Endothelial cell of umbilical vein (primary cell): Measurements from ENCODE around the gene VPS25. TPM values are rescaled to one million over a fixed set of nuclear protein-coding genes. Genes with fewer than 3 reads are reported as not detected.

ENCODE experiments used
- BruUV-seq: library from RNA; stranded (reverse); fragments of 400-500 nt; replicated peaks from 2 replicates; lab custom pipeline; 2021; lab: Mats Ljungman, UMichigan
- CTCF ChIA-PET: fragments of 300-600, 350-600 bp; sonication (Branson Sonifier 250); formaldehyde crosslinking; loops from one replicate; lab custom pipeline; 2021; ENCODE audit warnings: antibody characterized with exemption, inconsistent platforms; lab: Charles Lee
- POLR2A ChIA-PET: fragments of 300-600, 350-600 bp; sonication (Branson Sonifier 250); formaldehyde crosslinking; loops from one replicate; lab custom pipeline; 2021; ENCODE audit warnings: antibody characterized with exemption, inconsistent platforms; lab: Charles Lee
- DNase-seq: peaks from one replicate; pipeline ENCODE4 v3.0.0-alpha.2; 2011; ENCODE audit warnings: low read depth, low spot score
- FAIRE-seq: peaks from 2 replicates; lab custom pipeline; 2011; peaks lifted over from hg19 to GRCh38; lab: Jason Lieb, UNC
- H2AFZ ChIP-seq: 2 replicates; pipeline ENCODE4 v1.6.0; 2012; ENCODE audit warnings: low read depth, low read length, control low read depth, inconsistent platforms
- H3K27ac ChIP-seq: 2 replicates; pipeline ENCODE4 v1.5.1; 2011; ENCODE audit warnings: low read depth, mild to moderate bottlenecking, control low read depth, low read length, moderate library complexity; ENCODE audit not compliant: insufficient read depth
- H3K27me3 ChIP-seq, 2 experiments: 2 replicates each; pipeline versions ENCODE4 v1.6.0 to v1.6.1; 2011; ENCODE audit warnings: low read length in 2 of 2, mixed read lengths in 1 of 2; ENCODE audit not compliant: control insufficient read depth in 2 of 2, insufficient read depth in 2 of 2
- H3K36me3 ChIP-seq, 2 experiments: 2 replicates in 1 of 2; 3 replicates in 1 of 2; pipeline ENCODE4 v1.5.1; 2011; ENCODE audit warnings: low read length in 2 of 2, mild to moderate bottlenecking in 1 of 2, moderate library complexity in 1 of 2; ENCODE audit not compliant: control insufficient read depth in 2 of 2, insufficient read depth in 2 of 2; ENCODE audit errors: extremely low read depth in 1 of 2
- H3K4me1 ChIP-seq: 3 replicates; pipeline ENCODE4 v1.5.1; 2011; ENCODE audit warnings: mild to moderate bottlenecking, low read length; ENCODE audit not compliant: control insufficient read depth, insufficient read depth; ENCODE audit errors: extremely low read depth
- H3K4me2 ChIP-seq: 2 replicates; pipeline ENCODE4 v1.6.1; 2011; ENCODE audit warnings: low read length, control low read depth, mixed read lengths; ENCODE audit not compliant: insufficient read depth
- H3K4me3 ChIP-seq, 3 experiments: fragments of 200-600 bp in 1 of 3; sonication (generic), shearing (Covaris generic) in 1 of 3; replicated peaks in 1 of 3; 2 replicates each; pipeline ENCODE4 v1.5.1; 2011 to 2016; ENCODE audit warnings: control low read depth in 3 of 3, low read length in 3 of 3, mild to moderate bottlenecking in 2 of 3, inconsistent platforms in 1 of 3, low read depth in 1 of 3, moderate library complexity in 1 of 3; ENCODE audit not compliant: insufficient read depth in 1 of 3
- H3K79me2 ChIP-seq: 2 replicates; pipeline ENCODE4 v1.6.0; 2012; ENCODE audit warnings: low read length, inconsistent platforms; ENCODE audit not compliant: control insufficient read depth, insufficient read depth
- H3K9ac ChIP-seq: replicated peaks from 2 replicates; pipeline ENCODE3; 2011; ENCODE audit warnings: low read length, control low read depth; ENCODE audit not compliant: insufficient read depth; ENCODE audit errors: extremely low read depth
- H3K9me1 ChIP-seq: replicated peaks from 3 replicates; pipeline ENCODE4 v1.6.0; 2011; ENCODE audit warnings: mild to moderate bottlenecking, low read length; ENCODE audit not compliant: control insufficient read depth, insufficient read depth; ENCODE audit errors: extremely low read depth
- H3K9me3 ChIP-seq: replicated peaks from 2 replicates; pipeline ENCODE4 v1.5.1; 2012; ENCODE audit warnings: low read length, inconsistent platforms; ENCODE audit not compliant: control insufficient read depth, insufficient read depth
- H4K20me1 ChIP-seq: replicated peaks from 2 replicates; pipeline ENCODE3; 2011; ENCODE audit warnings: mild to moderate bottlenecking, low read length; ENCODE audit not compliant: control insufficient read depth, insufficient read depth; ENCODE audit errors: extremely low read depth
- EZH2 ChIP-seq: IDR thresholded peaks from 2 replicates; pipeline ENCODE4 v1.6.1; 2012; ENCODE audit warnings: borderline replicate concordance, low read depth, mild to moderate bottlenecking, moderate library complexity, low read length, inconsistent platforms; ENCODE audit not compliant: severe bottlenecking
- JUN ChIP-seq: IDR thresholded peaks from 2 replicates; pipeline ENCODE4 v1.6.1; 2011; ENCODE audit warnings: borderline replicate concordance, low read depth; ENCODE audit not compliant: insufficient read length, insufficient read depth
- MAX ChIP-seq: IDR thresholded peaks from 2 replicates; pipeline ENCODE4 v1.6.1; 2011; ENCODE audit not compliant: insufficient read depth, insufficient read length
- MYC ChIP-seq: IDR thresholded peaks from one replicate; pipeline ENCODE4 v1.6.1; 2011; ENCODE audit warnings: mild to moderate bottlenecking, low read depth, low read length
- POLR2A ChIP-seq: IDR thresholded peaks from 2 replicates; pipeline ENCODE4 v1.6.1; 2012; ENCODE audit warnings: low read depth, mild to moderate bottlenecking, control low read depth, low read length
- POLR2AphosphoS5 ChIP-seq: IDR thresholded peaks from 2 replicates; pipeline ENCODE4 v1.6.1; 2012; ENCODE audit warnings: low read depth, mild to moderate bottlenecking, control low read depth, low read length, moderate library complexity; ENCODE audit not compliant: insufficient read depth
- dilution Hi-C: fragments of 300-500 bp; cut with MboI; formaldehyde crosslinking; loops from one replicate; pipeline ENCODE4 v1.15.0; 2019; ENCODE audit warnings: low sequenced_read_pairs; ENCODE audit not compliant: extremely low pct_ligation_motif_present
- intact Hi-C: fragments of 100-400 bp; cut with micrococcal nuclease; formaldehyde crosslinking; loops from one replicate; pipeline ENCODE4 v1.10.0; 2022
- polyA plus RNA-seq, 4 experiments: library from polyadenylated mRNA; depleted of rRNA in 3 of 4; stranded (reverse) in 3 of 4; unstranded in 1 of 4; fragments of >200 nt; gene quantifications; 2 replicates each; pipeline versions ENCODE4 v1.2.1 to v1.2.3, GENCODE V29; 2011 to 2012; ENCODE audit warnings: missing spikeins in 1 of 4
- total RNA-seq: library from RNA; stranded (reverse); gene quantifications from 2 replicates; pipeline ENCODE4 v1.2.3, GENCODE V29; 2021

VPS25 gene
- total and polyA plus RNA-seq, 2 donors (not counting 3 experiments of a cell fraction or from before 2014, with no cell fraction given): 45.0 to 86.8 TPM

- ChIA-PET POLR2A (no interaction called here), CTCF (interaction anchor here (1.0 to 4.2 kb wide), 3 partner anchors 19 to 39 kb away, joined by 3 to 30 read pairs (median 3); partner anchors contain the start of gene VPS25)
- intact Hi-C loops (loop anchor here (1.0 to 5.0 kb wide), 3 partner anchors 19 to 78 kb away; partner anchors contain the start of genes BECN1, CNTD1 and COA3), dilution Hi-C loops (no loop called here)
- peak overlapping the region; percentile 81 for H2AFZ ChIP-seq
- H3K79me2 ChIP-seq: peaks cover 3% of the 10 kb centered on the region
- FAIRE-seq: no peak
- peak overlapping the region; percentile 65 for H3K27ac ChIP-seq
- H3K9me3 ChIP-seq: no peaks in the 10 kb centered on the region
- no peaks in the 10 kb centered on the region for H4K20me1 ChIP-seq
- DNase-seq: no peak
- H3K9ac ChIP-seq: peak overlapping the region; percentile 76
- TF ChIP-seq EZH2 (no peak), POLR2A (peak; percentile 62), JUN (no peak), MAX (peak; percentile 28)
- H3K4me3 ChIP-seq: peak overlapping the region; percentile 43 to 72 (median 53)
- H3K27me3 ChIP-seq: no peaks in the 10 kb centered on the region
- H3K9me1 ChIP-seq: no peaks in the 10 kb centered on the region
- BruUV-seq: TSS peak; percentile 50
- peaks cover 10% of the 10 kb centered on the region for H3K4me1 ChIP-seq
- H3K4me2 ChIP-seq: peak overlapping the region; percentile 57
- no peaks in the 10 kb centered on the region for H3K36me3 ChIP-seq
Observed at GRCh38 chr17:42744283-42744805, 28.9 kb upstream of the VPS25 start.

- peak; percentile 52 for TF ChIP-seq POLR2AphosphoS5
- peak; percentile 71 for TF ChIP-seq MAX
- TF ChIP-seq MYC: no peak
- no peak for TF ChIP-seq EZH2
- peak; percentile 58 for TF ChIP-seq POLR2A
- no TSS peak for BruUV-seq
- POLR2A ChIA-PET: no interaction called here
Observed at GRCh38 chr17:42744806-42745617, 28.2 kb upstream of the VPS25 start, which contains the start of gene EZH1. Gene EZH1 (minus strand): TSS chr17:42745040. CDS start chr17:42728941, 16,099 bp downstream.

More at GRCh38 chr17:42744806-42745617, 28.2 kb upstream of the VPS25 start, which contains the start of gene EZH1:
- Histone ChIP-seq H3K9me1 (no peaks in the 10 kb centered on the region), H2AFZ (peak within 1 kb of the TSS; percentile 97), H4K20me1 (no peaks in the 10 kb centered on the region), H3K27me3 (no peaks in the 10 kb centered on the region), H3K36me3 (no peaks in the 10 kb centered on the region), H3K4me1 (peaks cover 10% of the 10 kb centered on the region), H3K79me2 (peaks cover 3% of the 10 kb centered on the region), H3K4me2 (peak within 1 kb of the TSS; percentile 57), H3K9ac (peak within 1 kb of the TSS; percentile 76), H3K4me3 (peak within 1 kb of the TSS; percentile 43 to 72 (median 53)), H3K9me3 (no peaks in the 10 kb centered on the region), H3K27ac (peak within 1 kb of the TSS; percentile 65)
- CTCF ChIA-PET: interaction anchor here (4.2 kb wide), 1 partner anchor 18 kb away, joined by 30 read pairs; no protein-coding TSS in a partner anchor
- DNase-seq (peak; percentile 96), FAIRE-seq (peak; percentile 90)
- dilution Hi-C loops (no loop called here), intact Hi-C loops (loop anchor here (1.0 to 5.0 kb wide), 3 partner anchors 18 to 77 kb away; partner anchors contain the start of genes BECN1, CNTD1 and COA3)
